Neutrophil (primary cell): ENCODE measurements around the gene TGFBR1.

Source experiments
- H3K27ac ChIP-seq: fragments of 200-600 bp; sonication (generic); 2 replicates; pipeline ENCODE4 v1.5.1; 2016; ENCODE audit warnings: mild to moderate bottlenecking, moderate library complexity
- H3K27me3 ChIP-seq: fragments of 200-600 bp; sonication (generic); 2 replicates; pipeline ENCODE4 v1.6.0; 2016; ENCODE audit warnings: mild to moderate bottlenecking
- H3K36me3 ChIP-seq: fragments of 200-600 bp; sonication (generic); 2 replicates; pipeline ENCODE4 v1.5.1; 2017
- H3K4me1 ChIP-seq, 2 experiments: fragments of 200-600 bp in 1 of 2; sonication (generic) in 1 of 2; 1 replicate in 1 of 2; 2 replicates in 1 of 2; pipeline versions ENCODE4 v1.5.1 to v1.6.1; 2013 to 2016; ENCODE audit warnings: low read depth in 1 of 2, low read length in 1 of 2, mild to moderate bottlenecking in 1 of 2, moderate library complexity in 1 of 2; ENCODE audit not compliant: control insufficient read depth in 1 of 2, insufficient read depth in 1 of 2
- H3K4me3 ChIP-seq, 2 experiments: fragments of 200-600 bp in 1 of 2; sonication (generic) in 1 of 2; 1 replicate in 1 of 2; 2 replicates in 1 of 2; pipeline ENCODE4 v1.5.1; 2013 to 2016; ENCODE audit warnings: low read depth in 1 of 2, low read length in 1 of 2, mild to moderate bottlenecking in 1 of 2, moderate library complexity in 1 of 2
- H3K9me3 ChIP-seq: fragments of 200-600 bp; sonication (generic); 2 replicates; pipeline ENCODE4 v1.5.1; 2016
- CTCF ChIP-seq: fragments of 200-600 bp; sonication (generic); IDR thresholded peaks from 2 replicates; pipeline ENCODE4 v1.5.1; 2016; ENCODE audit warnings: antibody characterized with exemption

Gene TGFBR1

GRCh38 chr9:99177576-99178366 lies 72.9 kb downstream of the TGFBR1 start:
- no peaks in the 10 kb centered on the region for H3K9me3 ChIP-seq

GRCh38 chr9:99178912-99179872 lies 74.3 kb downstream of the TGFBR1 start:
- Histone ChIP-seq H3K4me1 (no peaks in the 10 kb centered on the region), H3K36me3 (no peaks in the 10 kb centered on the region), H3K27me3 (no peaks in the 10 kb centered on the region), H3K9me3 (no peaks in the 10 kb centered on the region), H3K4me3 (no peak overlapping the region), H3K27ac (no peak overlapping the region)
- TF ChIP-seq CTCF = no peak

More at GRCh38 chr9:99177576-99178366, 72.9 kb downstream of the TGFBR1 start:
- H3K4me3 ChIP-seq = no peak overlapping the region
- no peaks in the 10 kb centered on the region for H3K4me1 ChIP-seq
- H3K27ac ChIP-seq = no peak overlapping the region
- H3K27me3 ChIP-seq = no peaks in the 10 kb centered on the region
- no peak for TF ChIP-seq CTCF
- H3K36me3 ChIP-seq = no peaks in the 10 kb centered on the region

GRCh38 chr9:99180199-99180598 lies 75.3 kb downstream of the TGFBR1 start:
- Histone ChIP-seq H3K36me3 (no peaks in the 10 kb centered on the region), H3K27ac (no peak overlapping the region), H3K27me3 (no peaks in the 10 kb centered on the region), H3K4me3 (no peak overlapping the region), H3K4me1 (peaks cover 0 to 8% of the 10 kb centered on the region in 2 experiments), H3K9me3 (no peaks in the 10 kb centered on the region)
- no peak for TF ChIP-seq CTCF

- no peaks in the 10 kb centered on the region for H3K9me3 ChIP-seq
- no peak overlapping the region for H3K4me3 ChIP-seq
- no peaks in the 10 kb centered on the region for H3K36me3 ChIP-seq
- H3K4me1 ChIP-seq = peaks cover 0 to 8% of the 10 kb centered on the region in 2 experiments
- no peak for TF ChIP-seq CTCF
- no peak overlapping the region for H3K27ac ChIP-seq
- H3K27me3 ChIP-seq = no peaks in the 10 kb centered on the region
Measured at GRCh38 chr9:99180662-99181061, 75.7 kb downstream of the TGFBR1 start.

- Histone ChIP-seq H3K9me3 (no peaks in the 10 kb centered on the region), H3K36me3 (no peaks in the 10 kb centered on the region), H3K27ac (no peak overlapping the region), H3K27me3 (no peaks in the 10 kb centered on the region), H3K4me3 (no peak overlapping the region), H3K4me1 (peaks cover 0 to 8% of the 10 kb centered on the region in 2 experiments)
- no peak for TF ChIP-seq CTCF
Measured at GRCh38 chr9:99181206-99181605, 76.3 kb downstream of the TGFBR1 start.
